Astrocyte (in vitro differentiated cells and primary cell): ENCODE results near the gene SRRT. TPM values are rescaled to one million over a fixed set of nuclear protein-coding genes. Genes with fewer than 3 reads are reported as not detected.

Source experiments
- DNase-seq: peaks from one replicate; pipeline ENCODE4 v3.0.0-alpha.2; 2010; ENCODE audit warnings: low read depth
- FAIRE-seq: peaks from 2 replicates; lab custom pipeline; 2011; peaks lifted over from hg19 to GRCh38; lab: Jason Lieb, UNC
- H2AFZ ChIP-seq: 2 replicates; pipeline ENCODE4 v1.6.0; 2012; ENCODE audit warnings: low read depth, low read length, inconsistent platforms
- H3K27ac ChIP-seq: 2 replicates; pipeline ENCODE4 v1.5.1; 2011; ENCODE audit warnings: low read depth, low read length, inconsistent platforms
- H3K27me3 ChIP-seq: 2 replicates; pipeline ENCODE4 v1.6.0; 2011; ENCODE audit warnings: low read length, inconsistent platforms; ENCODE audit not compliant: insufficient read depth
- H3K36me3 ChIP-seq: 2 replicates; pipeline ENCODE4 v1.5.1; 2011; ENCODE audit warnings: low read length, inconsistent platforms; ENCODE audit not compliant: insufficient read depth
- H3K4me1 ChIP-seq: 2 replicates; pipeline ENCODE4 v1.5.1; 2011; ENCODE audit warnings: low read length, inconsistent platforms; ENCODE audit not compliant: insufficient read depth
- H3K4me2 ChIP-seq: 2 replicates; pipeline ENCODE4 v1.6.0; 2012; ENCODE audit warnings: low read length, inconsistent platforms
- H3K4me3 ChIP-seq: 2 replicates; pipeline ENCODE4 v1.5.1; 2011; ENCODE audit warnings: low read depth, mild to moderate bottlenecking, low read length, inconsistent platforms; ENCODE audit not compliant: insufficient read depth
- H3K79me2 ChIP-seq: 2 replicates; pipeline ENCODE4 v1.6.0; 2012; ENCODE audit warnings: mild to moderate bottlenecking, low read length, inconsistent platforms; ENCODE audit not compliant: insufficient read depth
- H3K9ac ChIP-seq: 2 replicates; pipeline ENCODE4 v1.6.0; 2012; ENCODE audit warnings: mild to moderate bottlenecking, low read length, inconsistent platforms
- H3K9me3 ChIP-seq: 2 replicates; pipeline ENCODE4 v1.5.1; 2012; ENCODE audit warnings: low read depth, mild to moderate bottlenecking, low read length, inconsistent platforms; ENCODE audit not compliant: insufficient read depth
- H4K20me1 ChIP-seq: 2 replicates; pipeline ENCODE4 v1.6.0; 2012; ENCODE audit warnings: low read length, inconsistent platforms; ENCODE audit not compliant: insufficient read depth
- H3K27ac Mint-ChIP-seq: one replicate; pipeline ENCODE4 v1.8.0; 2021; ENCODE audit warnings: mild to moderate bottlenecking, mixed read lengths; ENCODE audit not compliant: unreplicated experiment
- H3K27me3 Mint-ChIP-seq: one replicate; pipeline ENCODE4 v1.8.0; 2021; ENCODE audit warnings: low read depth, mixed read lengths; ENCODE audit not compliant: unreplicated experiment
- H3K36me3 Mint-ChIP-seq: one replicate; pipeline ENCODE4 v1.8.0; 2021; ENCODE audit warnings: low read depth, mixed read lengths; ENCODE audit not compliant: unreplicated experiment
- H3K4me1 Mint-ChIP-seq: one replicate; pipeline ENCODE4 v1.8.0; 2021; ENCODE audit warnings: low read depth, mixed read lengths; ENCODE audit not compliant: unreplicated experiment
- H3K4me3 Mint-ChIP-seq: one replicate; pipeline ENCODE4 v1.8.0; 2021; ENCODE audit warnings: mild to moderate bottlenecking, moderate library complexity, mixed read lengths; ENCODE audit not compliant: unreplicated experiment
- H3K9me3 Mint-ChIP-seq: one replicate; pipeline ENCODE4 v1.8.0; 2021; ENCODE audit warnings: mild to moderate bottlenecking, mixed read lengths; ENCODE audit not compliant: unreplicated experiment
- CTCF ChIP-seq: IDR thresholded peaks from 2 replicates; pipeline ENCODE4 v1.5.1; 2011; ENCODE audit warnings: low read depth, mild to moderate bottlenecking, inconsistent platforms, low read length, moderate library complexity; ENCODE audit not compliant: insufficient read depth
- EZH2 ChIP-seq: IDR thresholded peaks from 2 replicates; pipeline ENCODE4 v1.6.1; 2012; ENCODE audit warnings: mild to moderate bottlenecking, low read length, inconsistent platforms; ENCODE audit not compliant: insufficient read depth
- total RNA-seq: library from RNA; stranded (reverse); gene quantifications from 2 replicates; pipeline ENCODE4 v1.2.1, GENCODE V29; 2021

The SRRT gene
- total RNA-seq, 1 donor from 2014 or later = 118 TPM

- Mint-ChIP-seq H3K36me3 (peaks cover 7% of the 10 kb centered on the region), H3K4me3 (peak overlapping the region; percentile 94), H3K27ac (peak overlapping the region; percentile 84), H3K9me3 (no peaks in the 10 kb centered on the region), H3K4me1 (peaks cover 8% of the 10 kb centered on the region), H3K27me3 (no peaks in the 10 kb centered on the region)
- no peaks in the 10 kb centered on the region for H3K9me3 ChIP-seq
- H3K9ac ChIP-seq = peak overlapping the region; percentile 71
- no peaks in the 10 kb centered on the region for H3K27me3 ChIP-seq
- FAIRE-seq (no peak), DNase-seq (peak; percentile 26)
- H3K36me3 ChIP-seq = peaks cover 11% of the 10 kb centered on the region
- peak overlapping the region; percentile 93 for H3K4me2 ChIP-seq
- H2AFZ ChIP-seq = peak overlapping the region; percentile 60
- peak; percentile 24 for TF ChIP-seq CTCF
- no peak for TF ChIP-seq EZH2
- H3K79me2 ChIP-seq = peaks cover 39% of the 10 kb centered on the region
- H4K20me1 ChIP-seq = peaks cover 45% of the 10 kb centered on the region
- H3K4me3 ChIP-seq = peak overlapping the region; percentile 80
- H3K4me1 ChIP-seq = peaks cover 17% of the 10 kb centered on the region
- H3K27ac ChIP-seq = no peak overlapping the region
Observed at GRCh38 chr7:100825751-100826513, 49.0 kb upstream of the SRRT start.

GRCh38 chr7:100826514-100827329 is 48.2 kb upstream of the SRRT start:
- Histone ChIP-seq H3K4me1 (peaks cover 17% of the 10 kb centered on the region), H3K36me3 (peaks cover 8% of the 10 kb centered on the region), H3K27ac (peak overlapping the region; percentile 33), H3K9me3 (no peaks in the 10 kb centered on the region), H3K4me3 (peak overlapping the region; percentile 80), H4K20me1 (peaks cover 45% of the 10 kb centered on the region), H3K4me2 (peak overlapping the region; percentile 93), H2AFZ (peak overlapping the region; percentile 60), H3K27me3 (no peaks in the 10 kb centered on the region), H3K9ac (peak overlapping the region; percentile 71), H3K79me2 (peaks cover 39% of the 10 kb centered on the region)
- Mint-ChIP-seq H3K27ac (peak overlapping the region; percentile 84), H3K4me3 (peak overlapping the region; percentile 94), H3K9me3 (no peaks in the 10 kb centered on the region), H3K36me3 (peaks cover 5% of the 10 kb centered on the region), H3K4me1 (peaks cover 8% of the 10 kb centered on the region), H3K27me3 (no peaks in the 10 kb centered on the region)
- DNase-seq (no peak), FAIRE-seq (no peak)
- no peak for TF ChIP-seq CTCF
